AG10803 (cell line): ENCODE data around the gene FXN.
A peak's percentile ranks its signal among the peaks of the same experiment; 100 is the strongest.
"Not testable (repeated sequence)": the region's sequence is repeated elsewhere in the genome, so short reads cannot be mapped to it uniquely, and the experiment has no call there.

Experiments
- DNase-seq: peaks from one replicate; pipeline ENCODE4 v3.0.0; 2010; ENCODE audit warnings: low read depth
- H3K4me3 ChIP-seq: 2 replicates; pipeline ENCODE4 v1.5.1; 2011; ENCODE audit warnings: mild to moderate bottlenecking, low read length, control low read depth
- CTCF ChIP-seq: conservative IDR thresholded peaks from 2 replicates; pipeline ENCODE4 v1.5.1; 2011; ENCODE audit warnings: mild to moderate bottlenecking, low read length, control low read depth, inconsistent platforms

FXN gene

GRCh38 chr9:69035438-69036308, at the start of gene FXN:
TSS of gene FXN (plus strand) at chr9:69035752. CDS start at chr9:69035783, 31 bp downstream.
- peak; percentile 92 for TF ChIP-seq CTCF
- peak within 1 kb of the TSS; percentile 94 for H3K4me3 ChIP-seq
- DNase-seq: peak; percentile 80

- not testable (repeated sequence) for DNase-seq, H3K4me3 ChIP-seq
Measured at GRCh38 chr9:68986949-68987348, 48.6 kb upstream of the FXN start.

GRCh38 chr9:68991457-68991856, 44.1 kb upstream of the FXN start:
- no peak for DNase-seq
- no peak for TF ChIP-seq CTCF
- no peak overlapping the region for H3K4me3 ChIP-seq

GRCh38 chr9:68995776-68996175, 39.8 kb upstream of the FXN start:
- DNase-seq: no peak
- TF ChIP-seq CTCF: no peak
- H3K4me3 ChIP-seq: no peak overlapping the region

- H3K4me3 ChIP-seq: no peak overlapping the region
- no peak for DNase-seq
- no peak for TF ChIP-seq CTCF
Measured at GRCh38 chr9:68996462-68996861, 39.1 kb upstream of the FXN start.

GRCh38 chr9:68997666-68998065, 37.9 kb upstream of the FXN start:
- DNase-seq: no peak
- no peak for TF ChIP-seq CTCF
- H3K4me3 ChIP-seq: no peak overlapping the region

GRCh38 chr9:68998385-68998784, 37.2 kb upstream of the FXN start:
- TF ChIP-seq CTCF: no peak
- no peak overlapping the region for H3K4me3 ChIP-seq
- DNase-seq: no peak
